ENCODE measurements around the gene GIPR.

DNA sequence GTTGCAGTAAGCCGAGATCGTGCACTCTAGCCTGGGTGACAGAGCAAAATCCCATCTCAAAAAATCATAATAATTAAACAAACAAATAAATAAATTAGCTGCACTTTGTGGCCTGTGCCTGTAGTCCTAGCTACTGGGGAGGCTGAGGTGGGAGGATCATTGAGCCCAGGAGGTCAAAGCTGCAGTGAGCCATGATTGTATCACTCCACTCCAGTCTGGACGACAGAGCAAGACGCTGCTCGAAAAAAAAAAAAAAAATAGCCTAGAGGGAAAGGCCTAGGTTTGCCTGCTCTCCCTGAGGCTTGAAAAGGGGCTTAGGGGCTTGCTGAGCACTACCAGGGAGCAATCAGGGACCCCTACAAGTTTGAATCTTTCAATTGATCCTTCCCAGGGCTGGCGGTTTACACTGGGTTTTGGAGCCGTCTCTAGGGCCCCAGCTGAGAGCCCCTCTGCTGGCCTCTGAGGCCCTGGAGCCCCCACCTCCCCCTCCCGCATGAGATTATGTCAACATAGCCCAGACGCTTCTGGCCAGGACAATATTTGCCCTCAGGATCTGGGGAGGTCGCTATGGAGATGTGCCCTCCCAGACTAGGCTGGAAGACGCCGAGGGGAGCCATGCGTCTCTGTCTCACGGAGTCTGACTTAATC, 10.4 kb upstream of the GIPR start:
- TF ChIP-seq, protein P1, sequence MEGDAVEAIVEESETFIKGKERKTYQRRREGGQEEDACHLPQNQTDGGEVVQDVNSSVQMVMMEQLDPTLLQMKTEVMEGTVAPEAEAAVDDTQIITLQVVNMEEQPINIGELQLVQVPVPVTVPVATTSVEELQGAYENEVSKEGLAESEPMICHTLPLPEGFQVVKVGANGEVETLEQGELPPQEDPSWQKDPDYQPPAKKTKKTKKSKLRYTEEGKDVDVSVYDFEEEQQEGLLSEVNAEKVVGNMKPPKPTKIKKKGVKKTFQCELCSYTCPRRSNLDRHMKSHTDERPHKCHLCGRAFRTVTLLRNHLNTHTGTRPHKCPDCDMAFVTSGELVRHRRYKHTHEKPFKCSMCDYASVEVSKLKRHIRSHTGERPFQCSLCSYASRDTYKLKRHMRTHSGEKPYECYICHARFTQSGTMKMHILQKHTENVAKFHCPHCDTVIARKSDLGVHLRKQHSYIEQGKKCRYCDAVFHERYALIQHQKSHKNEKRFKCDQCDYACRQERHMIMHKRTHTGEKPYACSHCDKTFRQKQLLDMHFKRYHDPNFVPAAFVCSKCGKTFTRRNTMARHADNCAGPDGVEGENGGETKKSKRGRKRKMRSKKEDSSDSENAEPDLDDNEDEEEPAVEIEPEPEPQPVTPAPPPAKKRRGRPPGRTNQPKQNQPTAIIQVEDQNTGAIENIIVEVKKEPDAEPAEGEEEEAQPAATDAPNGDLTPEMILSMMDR (conservative IDR thresholded peaks at IDR 0.05; ENCODE audit: low read depth in 2 of 2), result no peak
- TF ChIP-seq EZH2 (IDR thresholded peaks at IDR 0.05; ENCODE audit: low read depth, unreplicated experiment), result no peak
- no peak for TF ChIP-seq POLR2AphosphoS5 (IDR thresholded peaks at IDR 0.05; ENCODE audit: low read depth)
- no peak for TF ChIP-seq CREB1 (CRISPR knock-in tag; IDR thresholded peaks at IDR 0.05; ENCODE audit: low read depth)
- TF ChIP-seq REST (IDR thresholded peaks at IDR 0.05; ENCODE audit: unreplicated experiment), result no peak
- no peak for TF ChIP-seq EZH2phosphoT487 (IDR thresholded peaks at IDR 0.05; ENCODE audit: unreplicated experiment)
- TF ChIP-seq ZNF114 (CRISPR knock-in tag; IDR thresholded peaks at IDR 0.05), result no peak

Measured in GM23338 (cell line).